CD4-positive, alpha-beta T cell treated with Interleukin-4 for 4 hours (primary cell): ENCODE results near the gene KLF15.
A peak's percentile ranks its signal among the peaks of the same experiment; 100 is the strongest.

ENCODE experiments used
- DNase-seq: peaks from one replicate; pipeline ENCODE4 v3.0.0-alpha.2; 2020

Gene KLF15

GRCh38 chr3:126389112-126389793, 32.0 kb upstream of the KLF15 start:
- DNase-seq: peak; percentile 6

- no peak for DNase-seq
Measured at GRCh38 chr3:126381966-126382365, 24.8 kb upstream of the KLF15 start.

DNA sequence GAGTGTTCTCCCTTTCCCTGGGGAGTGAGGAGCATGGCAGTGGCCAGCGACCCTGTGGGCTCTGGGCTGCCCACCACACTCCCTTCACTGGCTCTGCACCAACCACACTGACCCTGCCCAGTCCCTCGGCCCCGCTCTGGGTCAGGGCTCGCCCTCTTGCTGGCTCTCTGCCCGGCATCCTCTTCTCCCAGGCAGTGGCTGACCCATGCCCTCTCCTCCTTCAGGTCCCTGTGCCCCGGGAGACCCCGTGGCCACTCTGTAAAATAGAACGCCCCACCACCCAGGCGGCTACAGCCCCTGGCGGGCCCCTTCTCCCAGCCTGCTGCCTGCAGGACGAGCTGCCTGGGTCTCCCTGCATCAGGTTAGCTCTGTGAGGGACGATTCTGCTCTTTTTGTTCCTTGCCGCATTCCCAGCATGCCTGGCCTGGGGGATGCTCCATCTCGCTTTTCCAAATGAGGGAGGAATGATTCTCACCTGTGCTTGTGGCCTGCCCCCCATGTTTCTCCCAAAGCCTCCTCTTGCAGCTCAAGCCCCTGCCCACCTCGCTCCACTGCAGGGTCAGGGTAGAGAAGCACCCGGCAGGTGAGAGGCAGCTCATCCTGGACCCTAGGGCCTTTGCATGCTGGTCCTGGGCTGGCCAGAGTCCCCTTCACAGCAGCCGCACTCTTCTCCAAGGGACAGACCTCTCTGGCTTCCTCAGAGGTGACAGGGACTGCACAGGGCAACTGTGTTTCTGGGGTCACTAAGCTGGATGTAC, 23.0 kb upstream of the KLF15 start:
- no peak for DNase-seq

GRCh38 chr3:126378341-126378751, 21.1 kb upstream of the KLF15 start:
- no peak for DNase-seq

DNA sequence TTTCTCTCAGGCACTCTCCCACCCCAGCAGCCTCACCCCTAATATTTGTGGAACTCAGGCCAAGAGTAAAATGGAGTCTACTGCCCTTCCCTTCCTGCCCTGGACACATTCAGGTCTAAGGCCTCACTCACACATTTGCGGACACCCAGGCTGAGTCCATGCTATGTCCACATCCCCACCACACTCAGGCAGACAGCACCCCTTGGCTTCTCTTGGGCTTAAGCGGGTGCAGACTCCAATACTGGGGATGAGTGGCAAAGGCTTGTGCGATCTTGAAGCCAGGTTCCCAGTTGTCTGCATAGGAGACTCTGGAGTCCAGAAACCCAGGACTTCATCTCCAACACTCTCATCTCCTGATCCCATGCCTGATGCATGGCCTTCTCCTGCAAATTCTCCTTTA, 20.0 kb upstream of the KLF15 start:
- DNase-seq: no peak

- no peak for DNase-seq
Measured at GRCh38 chr3:126376444-126376843, 19.2 kb upstream of the KLF15 start.

- no peak for DNase-seq
Measured at GRCh38 chr3:126375835-126376331, 18.7 kb upstream of the KLF15 start.

GRCh38 chr3:126373682-126374601, 16.7 kb upstream of the KLF15 start:
- DNase-seq: no peak

GRCh38 chr3:126373146-126373613, 16.0 kb upstream of the KLF15 start:
- DNase-seq: no peak

- DNase-seq: no peak
Measured at GRCh38 chr3:126372413-126373145, 15.4 kb upstream of the KLF15 start.

GRCh38 chr3:126371096-126371705, 14.0 kb upstream of the KLF15 start:
- DNase-seq: no peak

GRCh38 chr3:126370606-126371005, 13.4 kb upstream of the KLF15 start:
- DNase-seq: no peak

GRCh38 chr3:126370055-126370454, 12.8 kb upstream of the KLF15 start:
- DNase-seq: no peak

DNA sequence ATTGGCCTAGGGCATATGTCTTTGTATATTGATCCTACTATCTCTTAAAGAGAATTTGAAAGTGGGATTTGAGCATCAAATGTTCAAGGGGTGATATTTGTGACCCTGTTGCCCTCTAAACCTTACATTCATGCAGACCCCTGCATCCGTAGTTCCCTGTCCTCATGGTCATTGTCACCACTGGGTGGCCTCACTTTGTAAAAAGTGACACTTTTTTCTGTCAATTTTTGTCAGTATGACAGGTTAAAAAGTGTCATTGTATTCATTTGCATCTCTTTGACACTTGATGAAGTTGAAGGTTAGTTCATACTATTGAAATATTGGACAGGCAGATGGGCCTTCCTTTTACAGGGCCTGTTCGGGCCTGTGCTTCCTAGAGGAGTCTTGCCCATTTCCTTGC, 12.3 kb upstream of the KLF15 start:
- DNase-seq: no peak

GRCh38 chr3:126367316-126367805, 10.2 kb upstream of the KLF15 start:
- DNase-seq: no peak

DNA sequence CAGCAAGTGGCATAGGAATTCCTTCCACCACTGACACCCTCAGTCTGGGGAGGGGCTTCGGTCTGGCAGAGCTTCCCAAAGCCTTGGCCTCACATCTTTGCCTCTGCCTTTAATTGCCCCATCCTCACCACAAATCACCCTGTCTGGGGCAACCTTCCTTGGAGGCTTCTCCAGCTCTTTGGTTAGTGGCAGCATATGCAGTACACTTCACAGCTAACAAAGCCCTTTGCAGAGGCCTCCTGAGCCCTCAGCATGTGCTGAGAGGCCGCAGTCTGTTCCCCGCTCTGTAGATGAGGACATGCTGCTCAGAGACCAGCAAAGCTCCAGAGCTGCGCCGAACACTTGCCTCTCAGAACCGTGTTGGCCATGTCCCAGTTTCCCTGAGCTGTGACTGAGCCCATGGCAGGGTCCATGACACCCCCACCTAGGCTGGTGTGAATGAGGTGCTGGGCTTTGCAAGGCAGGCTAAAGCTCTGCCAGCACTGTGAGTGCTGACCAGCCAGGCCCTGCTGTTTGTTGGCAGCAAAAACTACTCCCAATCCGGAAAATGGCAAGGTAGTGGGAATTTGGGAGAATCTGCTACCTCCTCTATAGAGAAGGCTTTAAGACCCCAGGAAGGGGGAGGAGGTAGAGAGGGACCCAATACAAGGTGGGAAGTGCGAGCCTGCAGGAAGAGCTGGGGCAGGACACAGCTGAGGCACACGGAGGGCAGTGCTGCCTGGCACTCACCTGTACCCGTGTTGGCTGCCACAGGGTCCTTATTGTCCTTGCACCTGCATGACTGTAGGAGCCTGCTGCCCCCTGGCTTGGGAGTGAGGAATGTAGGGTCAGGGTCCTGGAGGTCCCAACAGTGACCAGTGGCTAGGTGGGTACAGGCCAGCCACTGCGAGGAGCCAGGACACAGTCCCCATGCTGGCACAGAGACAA, 8.4 kb upstream of the KLF15 start:
- DNase-seq: no peak

DNA sequence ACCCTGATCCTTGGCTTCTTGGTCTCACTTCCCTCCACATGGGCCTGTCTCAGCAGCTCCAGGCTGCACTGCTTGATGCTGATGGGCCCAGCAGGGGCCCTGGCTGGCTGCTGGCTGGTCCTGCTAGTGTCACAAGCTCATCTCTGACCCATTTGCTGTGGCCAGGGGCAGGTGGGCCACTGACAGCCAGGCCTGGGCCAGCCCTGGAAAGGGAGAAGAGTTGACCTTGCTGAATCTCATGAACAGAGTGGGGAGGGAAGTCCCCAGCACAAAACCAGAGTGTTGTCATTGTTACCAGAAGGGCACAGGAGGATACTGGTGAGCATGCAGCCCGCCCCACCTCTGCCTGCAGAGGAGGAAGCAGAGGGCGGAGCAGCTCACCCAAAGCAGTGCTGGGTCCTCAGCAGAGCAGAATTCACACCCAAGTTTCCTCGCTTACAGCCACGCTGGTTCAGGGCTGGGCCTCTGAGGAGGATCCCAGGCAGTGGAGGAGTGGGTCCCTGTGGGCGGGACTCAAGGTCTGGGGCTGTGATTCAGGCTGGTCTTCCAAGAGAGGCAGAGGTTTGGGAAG, 7.6 kb upstream of the KLF15 start:
- DNase-seq: no peak

DNA sequence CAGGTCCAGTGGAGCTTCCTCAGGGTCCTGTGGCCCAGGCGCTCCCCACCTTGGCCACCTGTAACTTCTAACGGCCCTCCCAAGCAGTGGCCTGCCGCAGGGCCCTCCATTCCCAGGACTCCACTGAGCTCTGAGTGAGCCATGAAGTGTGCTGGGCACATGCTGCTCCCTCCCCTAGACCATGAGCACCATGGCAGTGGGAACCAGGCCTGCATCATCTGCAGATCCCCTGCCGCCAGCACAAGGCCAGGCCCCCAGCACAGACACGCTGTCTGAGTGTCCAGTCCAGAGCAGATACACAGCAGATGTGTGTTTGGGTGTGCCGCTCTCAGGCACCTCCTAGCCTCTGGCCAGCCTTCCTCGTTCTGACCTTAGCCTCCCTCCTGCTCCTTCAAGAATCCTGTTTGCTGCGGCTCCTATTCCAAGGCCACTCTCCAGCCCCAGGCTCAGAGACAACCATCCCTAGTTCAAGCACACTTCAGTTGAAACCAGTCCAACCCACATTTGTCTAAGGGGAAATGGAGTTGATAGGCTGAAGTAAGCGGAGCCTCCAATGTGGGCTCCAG, 7.0 kb upstream of the KLF15 start:
- DNase-seq: no peak

- DNase-seq: no peak
Measured at GRCh38 chr3:126361211-126361610, 4.0 kb upstream of the KLF15 start.

GRCh38 chr3:126360714-126361060, 3.5 kb upstream of the KLF15 start:
- no peak for DNase-seq
